ENCODE measurements around the gene ENTHD1. TPM values are rescaled to one million over a fixed set of nuclear protein-coding genes. Genes with fewer than 3 reads are reported as not detected.

ENTHD1 gene
- polyA plus RNA-seq (ENCODE audit: insufficient read length): not detected

GRCh38 chr22:39893526-39893925 lies at the start of gene ENTHD1:
Gene ENTHD1, minus strand, starts transcription at chr22:39893760. Its CDS starts 6,012 bp downstream, at chr22:39887748.
- DNase-seq: no peak

GRCh38 chr22:39943337-39943736 lies 49.8 kb upstream of the ENTHD1 start:
- no peak for DNase-seq

GRCh38 chr22:39942439-39943230 lies 49.1 kb upstream of the ENTHD1 start:
- no peak for DNase-seq

GRCh38 chr22:39941601-39942000 lies 48.0 kb upstream of the ENTHD1 start:
- no peak for DNase-seq

- no peak for DNase-seq
Measured at GRCh38 chr22:39940757-39941305, 47.3 kb upstream of the ENTHD1 start.

GRCh38 chr22:39939830-39940229 lies 46.3 kb upstream of the ENTHD1 start:
- no peak for DNase-seq

GRCh38 chr22:39938509-39939111 lies 45.0 kb upstream of the ENTHD1 start:
- DNase-seq: no peak

GRCh38 chr22:39937906-39938305 lies 44.3 kb upstream of the ENTHD1 start:
- no peak for DNase-seq

GRCh38 chr22:39936523-39937145 lies 43.1 kb upstream of the ENTHD1 start:
- no peak for DNase-seq

- no peak for DNase-seq
Measured at GRCh38 chr22:39935612-39936011, 42.1 kb upstream of the ENTHD1 start.

- DNase-seq: no peak
Measured at GRCh38 chr22:39935116-39935515, 41.6 kb upstream of the ENTHD1 start.

GRCh38 chr22:39933741-39934140 lies 40.2 kb upstream of the ENTHD1 start:
- no peak for DNase-seq

GRCh38 chr22:39932918-39933649 lies 39.5 kb upstream of the ENTHD1 start:
- DNase-seq: no peak

GRCh38 chr22:39932166-39932565 lies 38.6 kb upstream of the ENTHD1 start:
- DNase-seq: no peak

GRCh38 chr22:39931251-39931650 lies 37.7 kb upstream of the ENTHD1 start:
- no peak for DNase-seq

- DNase-seq: no peak
Measured at GRCh38 chr22:39928536-39929520, 35.3 kb upstream of the ENTHD1 start.

GRCh38 chr22:39927544-39927943 lies 34.0 kb upstream of the ENTHD1 start:
- DNase-seq: no peak

- no peak for DNase-seq
Measured at GRCh38 chr22:39926753-39927152, 33.2 kb upstream of the ENTHD1 start.

GRCh38 chr22:39925909-39926679 lies 32.5 kb upstream of the ENTHD1 start:
- no peak for DNase-seq

- no peak for DNase-seq
Measured at GRCh38 chr22:39925273-39925672, 31.7 kb upstream of the ENTHD1 start.

GRCh38 chr22:39924286-39924685 lies 30.7 kb upstream of the ENTHD1 start:
- DNase-seq: no peak

Data from hindlimb muscle (tissue), 1 donor.